GM12892 (cell line): ENCODE measurements around the gene CLK1.

Experiments used
- DNase-seq: peaks from one replicate; pipeline ENCODE4 v3.0.0; 2011; ENCODE audit not compliant: insufficient read length
- FAIRE-seq: peaks from 2 replicates; lab custom pipeline; 2011; peaks lifted over from hg19 to GRCh38; lab: Jason Lieb, UNC
- POLR2A ChIP-seq: IDR thresholded peaks from 2 replicates; pipeline ENCODE4 v1.6.1; 2011; ENCODE audit warnings: low read depth, low read length, control low read depth
- POLR2AphosphoS5 ChIP-seq: IDR thresholded peaks from 2 replicates; pipeline ENCODE4 v1.6.1; 2011; ENCODE audit warnings: low read depth, low read length, control low read depth
- TAF1 ChIP-seq: IDR thresholded peaks from 2 replicates; pipeline ENCODE4 v1.6.1; 2011; ENCODE audit warnings: low read depth, mild to moderate bottlenecking, control low read depth, low read length, borderline replicate concordance

CLK1 gene

GRCh38 chr2:200873560-200873959 is 9.1 kb upstream of the CLK1 start:
- no peak for DNase-seq
- TF ChIP-seq POLR2A: no peak
- TF ChIP-seq POLR2AphosphoS5: no peak
- no peak for TF ChIP-seq TAF1
- no peak for FAIRE-seq

- FAIRE-seq: no peak
- no peak for TF ChIP-seq POLR2A
- no peak for TF ChIP-seq TAF1
- no peak for TF ChIP-seq POLR2AphosphoS5
Measured at GRCh38 chr2:200871151-200871550, 6.7 kb upstream of the CLK1 start.

DNA sequence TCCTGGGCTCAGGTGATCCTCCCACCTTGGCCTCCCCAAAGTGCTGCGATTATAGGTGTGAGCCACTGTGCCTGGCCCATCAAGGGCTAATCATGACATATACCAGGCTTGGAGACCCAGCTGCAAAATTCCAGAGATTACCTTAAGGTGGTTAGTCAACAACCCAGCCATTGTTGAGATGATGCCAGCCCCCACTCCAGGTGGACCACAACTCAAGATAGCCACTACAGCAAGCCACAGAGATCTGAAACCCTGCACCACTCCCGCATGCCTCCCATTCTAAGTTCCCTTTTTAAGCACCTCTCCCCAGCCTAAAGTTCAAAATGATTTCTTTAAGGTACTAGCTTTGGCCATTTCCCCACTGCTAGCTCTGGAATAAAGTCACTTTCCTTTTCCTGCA is 4.6 kb upstream of the CLK1 start:
- FAIRE-seq (no peak), DNase-seq (no peak)
- TF ChIP-seq POLR2A: no peak

More at GRCh38 chr2:200871151-200871550, 6.7 kb upstream of the CLK1 start:
- no peak for DNase-seq

- no peak for FAIRE-seq
Measured at GRCh38 chr2:200863782-200864175, 679 bp downstream of the CLK1 start.

DNA sequence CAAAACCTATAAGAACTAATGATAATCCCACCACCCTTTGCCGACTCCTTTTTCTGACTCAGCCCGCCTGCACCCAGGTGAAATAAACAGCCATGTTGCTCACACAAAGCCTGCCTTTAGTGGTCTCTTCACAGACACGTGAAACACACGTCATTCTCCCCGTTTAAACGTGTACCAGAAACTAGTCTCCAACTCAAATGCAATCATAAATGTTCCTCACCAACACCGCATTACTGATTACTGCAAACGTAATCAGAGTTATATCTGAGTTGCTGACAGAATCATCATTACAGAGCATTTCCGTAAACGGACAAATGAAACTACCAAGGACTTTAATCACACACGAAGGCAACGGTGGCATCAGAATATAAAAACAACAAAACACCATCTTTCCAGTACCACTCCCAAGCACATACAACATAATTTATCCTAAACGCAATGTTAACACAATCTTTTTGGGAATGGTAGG is 1.9 kb downstream of the CLK1 start:
- DNase-seq (no peak), FAIRE-seq (peak; percentile 78)
- TF ChIP-seq POLR2A (peak; percentile 41), POLR2AphosphoS5 (no peak; the same call in 1 of the 2 replicates)

More at GRCh38 chr2:200863782-200864175, 679 bp downstream of the CLK1 start:
- DNase-seq: no peak
- TF ChIP-seq TAF1 (no peak), POLR2A (no peak), POLR2AphosphoS5 (no peak)

- DNase-seq (no peak), FAIRE-seq (no peak)
- TF ChIP-seq POLR2A (no peak), TAF1 (no peak), POLR2AphosphoS5 (no peak)
Measured at GRCh38 chr2:200861617-200862155, 2.8 kb downstream of the CLK1 start.

DNA sequence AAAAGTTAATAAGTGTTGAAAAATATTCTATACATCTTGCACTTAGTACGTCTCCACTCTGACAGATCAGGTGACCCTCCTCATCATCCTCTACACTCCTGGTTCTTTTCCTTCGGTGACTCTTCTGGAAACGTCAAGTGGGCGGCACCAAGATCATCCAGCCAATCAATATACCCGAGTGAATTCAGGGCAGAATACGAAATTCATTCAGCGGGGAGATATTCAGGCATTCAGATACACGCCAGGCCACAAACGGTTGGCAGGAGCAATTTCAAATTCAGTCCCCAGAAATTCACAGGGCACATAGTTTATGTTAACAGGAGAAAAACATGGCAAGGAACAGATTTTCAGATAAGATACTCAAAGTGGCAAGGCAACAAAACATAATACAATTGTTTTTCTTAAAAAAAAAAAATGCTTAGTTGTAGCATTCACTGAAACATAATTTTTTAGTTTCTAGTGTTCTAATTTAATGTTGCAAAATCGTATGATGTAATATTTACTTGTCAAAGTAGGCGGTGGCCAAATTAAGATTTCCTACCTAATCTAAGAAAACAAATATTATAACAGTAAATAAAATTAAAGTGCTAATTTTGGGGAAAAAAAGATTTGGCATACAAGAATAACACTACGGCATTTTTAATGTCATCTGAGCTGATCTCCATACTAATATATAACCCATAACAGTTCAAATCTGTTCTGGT is 4.2 kb downstream of the CLK1 start:
- TF ChIP-seq TAF1: no peak
- TF ChIP-seq POLR2AphosphoS5: no peak
- no peak for TF ChIP-seq POLR2A
- DNase-seq (no peak), FAIRE-seq (no peak)

DNA sequence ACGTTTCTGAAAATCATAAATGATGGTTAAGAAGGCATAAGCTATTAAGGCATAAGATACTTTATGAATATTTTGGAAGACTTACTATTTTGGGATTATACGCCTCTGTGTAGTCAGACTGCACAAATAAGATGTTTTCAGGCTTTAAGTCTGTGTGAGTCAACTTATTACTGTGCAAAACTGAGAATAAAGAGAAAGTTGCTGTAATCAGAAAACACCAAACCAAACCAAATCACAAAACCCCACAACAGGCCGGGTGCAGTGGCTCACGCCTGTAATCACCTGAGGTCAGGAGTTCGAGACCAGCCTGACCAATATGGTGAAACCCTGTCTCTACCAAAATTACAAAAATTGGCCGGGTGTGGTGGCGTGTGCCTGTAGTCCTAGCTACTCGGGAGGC is 7.7 kb downstream of the CLK1 start:
- TF ChIP-seq TAF1: no peak
- TF ChIP-seq POLR2AphosphoS5: no peak
- TF ChIP-seq POLR2A: no peak
- DNase-seq (no peak), FAIRE-seq (no peak)

DNA sequence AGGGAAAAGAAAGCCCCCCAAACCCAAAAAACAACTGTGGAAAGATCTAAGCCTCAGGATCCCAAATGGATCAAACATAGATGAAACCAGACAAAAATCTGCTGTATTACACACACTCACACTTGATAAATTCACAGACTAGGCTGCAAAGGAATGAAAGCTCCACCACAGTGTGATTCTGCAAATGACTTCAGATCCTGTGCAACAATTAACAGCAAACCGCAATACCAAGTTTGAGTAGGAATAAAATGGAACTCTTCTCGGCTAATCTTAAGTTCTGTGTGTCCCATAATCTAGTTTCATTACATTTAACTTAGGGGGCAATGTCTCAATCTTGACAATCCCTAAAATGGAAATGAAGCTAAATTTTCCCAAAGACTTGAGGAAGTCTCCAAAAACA is 11.9 kb downstream of the CLK1 start:
- FAIRE-seq (no peak), DNase-seq (no peak)
- TF ChIP-seq POLR2AphosphoS5 (no peak), POLR2A (no peak), TAF1 (no peak)

- TF ChIP-seq TAF1 (no peak), POLR2AphosphoS5 (peak; percentile 76), POLR2A (peak; percentile 53)
- FAIRE-seq: no peak
- no peak for DNase-seq
Measured at GRCh38 chr2:200851398-200852248, 12.8 kb downstream of the CLK1 start.

DNA sequence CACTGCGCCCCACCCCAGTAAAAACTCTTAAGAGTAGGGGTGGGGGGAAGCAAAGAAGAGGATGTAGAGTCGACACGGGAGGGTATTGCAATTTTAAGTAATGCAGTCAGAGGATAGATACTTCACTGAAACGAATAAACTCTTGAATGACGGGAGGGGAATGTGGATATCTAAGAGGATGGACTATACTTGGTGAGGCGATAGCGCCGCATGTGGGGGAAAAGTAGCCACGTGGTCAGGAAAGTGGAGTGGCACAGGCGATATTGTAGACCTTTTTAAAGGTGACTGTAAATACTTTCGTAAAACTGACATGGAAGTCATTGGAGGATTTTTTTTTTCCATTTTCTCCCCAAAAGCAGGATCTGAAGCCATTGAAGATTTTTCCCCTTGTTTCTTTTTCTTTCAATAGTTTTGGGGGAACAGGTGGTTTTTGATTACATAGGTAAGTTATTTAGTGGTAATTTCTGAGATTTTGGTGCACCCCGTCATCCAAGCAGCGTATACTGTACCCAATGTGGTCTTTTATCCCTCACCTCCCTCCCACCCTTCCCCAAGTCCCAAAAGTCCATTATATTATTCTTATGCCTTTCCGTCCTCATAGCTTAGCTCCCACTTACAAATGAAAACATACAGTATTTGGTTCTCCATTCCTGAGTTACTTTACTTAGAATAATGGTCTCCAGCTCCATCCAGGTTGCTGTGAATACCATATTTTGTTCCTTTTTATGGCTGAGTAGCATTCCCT is 13.8 kb downstream of the CLK1 start:
- no peak for TF ChIP-seq TAF1
- TF ChIP-seq POLR2A: no peak
- peak; percentile 45; the same call in 1 of the 2 replicates for TF ChIP-seq POLR2AphosphoS5
- DNase-seq (no peak), FAIRE-seq (no peak)
